Measurements from ENCODE around the gene AP4S1. TPM values are rescaled to one million over a fixed set of nuclear protein-coding genes. Genes with fewer than 3 reads are reported as not detected.
"Not testable (repeated sequence)": the region's sequence is repeated elsewhere in the genome, so short reads cannot be mapped to it uniquely, and the experiment has no call there.

Gene AP4S1
- total and polyA plus RNA-seq, 2 of the 8 experiments (the other 6 are each of a cell fraction or from before 2014, with no cell fraction given): 2.8 to 9.9 TPM

DNA sequence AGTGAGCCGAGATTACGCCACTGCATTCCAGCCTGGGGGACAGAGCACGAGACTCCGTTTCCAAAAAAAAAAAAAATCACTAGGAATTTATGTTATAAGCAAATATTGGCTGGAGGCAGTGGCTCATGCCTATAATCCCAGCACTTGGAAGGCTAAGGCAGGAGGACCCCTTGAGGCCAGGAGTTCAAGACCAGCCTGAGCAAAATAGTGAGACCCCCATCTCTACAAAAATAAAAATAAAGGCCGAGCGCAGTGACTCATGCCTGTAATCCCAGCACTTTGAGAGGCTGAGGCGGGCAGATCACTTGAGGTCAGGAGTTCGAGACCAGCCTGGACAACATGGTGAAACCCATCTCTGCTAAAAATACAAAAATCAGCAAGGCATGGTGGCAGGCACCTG, 37.5 kb downstream of the AP4S1 start:
- FAIRE-seq; H4K8ac ChIP-seq (ENCODE audit: extremely low read depth, insufficient read depth, low read length); H3K36me3 ChIP-seq (ENCODE audit: control insufficient read depth in 2 of 4, insufficient read depth in 4 of 4, low read length in 3 of 4); H4K20me1 ChIP-seq (replicated peaks in 1 of 2; ENCODE audit: control insufficient read depth in 1 of 2, insufficient read depth in 2 of 2, low read length in 2 of 2); H3K4me3 ChIP-seq (ENCODE audit: extremely low read depth in 1 of 4, insufficient read depth in 2 of 4, low read depth in 3 of 4, low read length in 4 of 4); H3K4me1 ChIP-seq (replicated peaks in 1 of 4; ENCODE audit: control insufficient read depth in 3 of 4, insufficient read depth in 4 of 4, low read length in 3 of 4); H3K79me2 ChIP-seq (ENCODE audit: control insufficient read depth in 1 of 2, insufficient read depth in 2 of 2, low read length in 2 of 2); H3K9me3 ChIP-seq (ENCODE audit: insufficient read depth in 2 of 2, low read depth in 1 of 2, low read length in 1 of 2); H3K18ac ChIP-seq (ENCODE audit: extremely low read depth, low read length); H3K23ac ChIP-seq (ENCODE audit: insufficient read length); H3K56ac ChIP-seq (replicated peaks; ENCODE audit: insufficient read length, low read depth, low read length); H3K9ac ChIP-seq (replicated peaks in 1 of 4; ENCODE audit: extremely low read depth in 1 of 4, low read depth in 3 of 4, low read length in 3 of 4); H2BK12ac ChIP-seq (ENCODE audit: low read depth, low read length); H4K5ac ChIP-seq (ENCODE audit: insufficient read length, low read depth, low read length); H2BK15ac ChIP-seq (ENCODE audit: low read length); H2BK120ac ChIP-seq (replicated peaks; ENCODE audit: low read depth, low read length); H3K79me1 ChIP-seq (ENCODE audit: low read depth, low read length); POLR2A ChIA-PET (ENCODE audit: partially characterized antibody); H2AFZ ChIP-seq (ENCODE audit: low read length); H3K4ac ChIP-seq (replicated peaks; ENCODE audit: insufficient read length, low read depth, low read length); H2BK20ac ChIP-seq (ENCODE audit: low read length); DNase-seq (ENCODE audit: low read depth in 1 of 2, low spot score in 2 of 2); H3K14ac ChIP-seq (ENCODE audit: insufficient read length); H3K27me3 ChIP-seq (replicated peaks in 1 of 4; ENCODE audit: control insufficient read depth in 3 of 4, extremely low read depth in 1 of 4, insufficient read depth in 3 of 4, low read length in 3 of 4); H4K91ac ChIP-seq (replicated peaks; ENCODE audit: insufficient read length, low read length); H2BK5ac ChIP-seq (ENCODE audit: low read depth, low read length); H2AK5ac ChIP-seq (ENCODE audit: low read depth, low read length); H3K4me2 ChIP-seq (ENCODE audit: insufficient read depth in 1 of 2, low read depth in 2 of 2, low read length in 2 of 2); H3K27ac ChIP-seq (ENCODE audit: low read depth, low read length); H3K23me2 ChIP-seq (ENCODE audit: low read depth, low read length): not testable (repeated sequence)
- CTCF ChIA-PET (ENCODE audit: partially characterized antibody): interaction anchor here (0.6 kb wide), 1 partner anchor 24 kb away, joined by 3 read pairs; no protein-coding TSS in a partner anchor
- 88% methylated on average over 8 of the region's 8 CpGs; no CpG with 5 or more reads in 1 of the 2 experiments for WGBS, 2 experiments (ENCODE audit: extremely low coverage in 1 of 2, insufficient coverage in 1 of 2, insufficient read length in 1 of 2, insufficient replicate concordance in 2 of 2, low coverage in 1 of 2, low lambda C conversion rate in 2 of 2, missing lambda C conversion rate in 1 of 2)
